ENCODE results near the gene PRPF31. TPM values are rescaled to one million over a fixed set of nuclear protein-coding genes. Genes with fewer than 3 reads are reported as not detected.

Gene PRPF31
- total RNA-seq, 1 donor from 2014 or later: 34.4 TPM

- no peaks in the 10 kb centered on the region for H3K9me3 ChIP-seq (ENCODE audit: control insufficient read depth in 3 of 3, low read length in 3 of 3)
- H3K36me3 ChIP-seq (ENCODE audit: control insufficient read depth in 3 of 3, insufficient read depth in 3 of 3, low read length in 3 of 3): peaks cover 47 to 52% (median 48%) of the 10 kb centered on the region in 3 donors
- H3K9ac ChIP-seq (ENCODE audit: low read depth in 1 of 3, low read length in 3 of 3): no peak overlapping the region
- H3K27me3 ChIP-seq (ENCODE audit: control insufficient read depth in 3 of 3, insufficient read depth in 3 of 3, low read length in 3 of 3): no peaks in the 10 kb centered on the region
- H3K4me1 ChIP-seq (ENCODE audit: control insufficient read depth in 3 of 3, insufficient read depth in 3 of 3, low read length in 3 of 3): peaks cover 5 to 7% (median 6%) of the 10 kb centered on the region in 3 donors
- no peak overlapping the region for H3K27ac ChIP-seq (ENCODE audit: low read depth, low read length)
- no peak overlapping the region for H3K4me3 ChIP-seq (ENCODE audit: low read length in 3 of 3)
Measured at GRCh38 chr19:54107876-54108490, 7.6 kb upstream of the PRPF31 start.

- Histone ChIP-seq H3K27me3 (ENCODE audit: control insufficient read depth in 3 of 3, insufficient read depth in 3 of 3, low read length in 3 of 3) (no peaks in the 10 kb centered on the region), H3K4me3 (ENCODE audit: low read length in 3 of 3) (no peak overlapping the region), H3K9me3 (ENCODE audit: control insufficient read depth in 3 of 3, low read length in 3 of 3) (no peaks in the 10 kb centered on the region), H3K4me1 (ENCODE audit: control insufficient read depth in 3 of 3, insufficient read depth in 3 of 3, low read length in 3 of 3) (peaks cover under 1 to 3% (median 2%) of the 10 kb centered on the region in 3 donors), H3K27ac (ENCODE audit: low read depth, low read length) (no peak overlapping the region), H3K36me3 (ENCODE audit: control insufficient read depth in 3 of 3, insufficient read depth in 3 of 3, low read length in 3 of 3) (peaks cover 47 to 52% (median 52%) of the 10 kb centered on the region in 3 donors), H3K9ac (ENCODE audit: low read depth in 1 of 3, low read length in 3 of 3) (no peak overlapping the region)
Measured at GRCh38 chr19:54108496-54108895, 7.1 kb upstream of the PRPF31 start.

DNA sequence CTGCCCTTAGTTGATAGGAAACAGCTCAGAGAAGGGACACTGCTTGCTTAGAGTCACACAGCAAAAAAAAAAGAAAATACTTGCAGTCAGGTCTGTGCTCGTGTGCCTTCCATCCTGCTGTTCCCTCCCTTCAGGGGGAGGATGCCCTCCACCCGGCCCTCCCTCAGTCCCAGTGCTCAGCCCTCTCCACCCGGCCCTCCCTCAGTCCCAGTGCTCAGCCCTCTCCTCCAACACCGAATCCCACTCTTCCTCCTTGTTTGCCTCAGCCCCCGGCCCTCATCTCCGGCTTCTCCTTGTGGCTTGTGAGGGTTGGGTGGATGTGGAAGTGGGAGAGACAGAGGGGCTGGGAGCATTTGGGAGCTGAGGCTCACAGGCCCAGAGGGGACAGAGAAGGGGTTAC is 5.9 kb upstream of the PRPF31 start:
- Histone ChIP-seq H3K9me3 (ENCODE audit: control insufficient read depth in 3 of 3, low read length in 3 of 3) (no peaks in the 10 kb centered on the region), H3K36me3 (ENCODE audit: control insufficient read depth in 3 of 3, insufficient read depth in 3 of 3, low read length in 3 of 3) (peaks cover 47 to 55% (median 54%) of the 10 kb centered on the region in 3 donors), H3K4me3 (ENCODE audit: low read length in 3 of 3) (no peak overlapping the region), H3K9ac (ENCODE audit: low read depth in 1 of 3, low read length in 3 of 3) (no peak overlapping the region), H3K4me1 (ENCODE audit: control insufficient read depth in 3 of 3, insufficient read depth in 3 of 3, low read length in 3 of 3) (peaks cover 6 to 9% (median 8%) of the 10 kb centered on the region in 3 donors), H3K27me3 (ENCODE audit: control insufficient read depth in 3 of 3, insufficient read depth in 3 of 3, low read length in 3 of 3) (no peaks in the 10 kb centered on the region), H3K27ac (ENCODE audit: low read depth, low read length) (no peak overlapping the region)

GRCh38 chr19:54114340-54115108 is 1.0 kb upstream of the PRPF31 start:
- Histone ChIP-seq H3K27ac (ENCODE audit: low read depth, low read length) (peak overlapping the region; percentile 40), H3K27me3 (ENCODE audit: control insufficient read depth in 3 of 3, insufficient read depth in 3 of 3, low read length in 3 of 3) (no peaks in the 10 kb centered on the region)

GRCh38 chr19:54121259-54121658 is 5.7 kb downstream of the PRPF31 start:
- no peak overlapping the region for H3K27ac ChIP-seq (ENCODE audit: low read depth, low read length)
- H3K27me3 ChIP-seq (ENCODE audit: control insufficient read depth in 3 of 3, insufficient read depth in 3 of 3, low read length in 3 of 3): no peaks in the 10 kb centered on the region
- no peaks in the 10 kb centered on the region for H3K9me3 ChIP-seq (ENCODE audit: control insufficient read depth in 3 of 3, low read length in 3 of 3)
- no peak overlapping the region for H3K9ac ChIP-seq (ENCODE audit: low read depth in 1 of 3, low read length in 3 of 3)
- H3K4me3 ChIP-seq (ENCODE audit: low read length in 3 of 3): no peak overlapping the region
- H3K4me1 ChIP-seq (ENCODE audit: control insufficient read depth in 3 of 3, insufficient read depth in 3 of 3, low read length in 3 of 3): peaks cover 5 to 10% (median 7%) of the 10 kb centered on the region in 3 donors
- peaks cover 64 to 67% (median 65%) of the 10 kb centered on the region in 3 donors for H3K36me3 ChIP-seq (ENCODE audit: control insufficient read depth in 3 of 3, insufficient read depth in 3 of 3, low read length in 3 of 3)

More at GRCh38 chr19:54114340-54115108, 1.0 kb upstream of the PRPF31 start:
- Histone ChIP-seq H3K36me3 (ENCODE audit: control insufficient read depth in 3 of 3, insufficient read depth in 3 of 3, low read length in 3 of 3) (peaks cover 18 to 31% (median 28%) of the 10 kb centered on the region in 3 donors), H3K9me3 (ENCODE audit: control insufficient read depth in 3 of 3, low read length in 3 of 3) (no peaks in the 10 kb centered on the region), H3K4me1 (ENCODE audit: control insufficient read depth in 3 of 3, insufficient read depth in 3 of 3, low read length in 3 of 3) (peaks cover 14 to 27% (median 21%) of the 10 kb centered on the region in 3 donors), H3K4me3 (ENCODE audit: low read length in 3 of 3) (peak overlapping the region; percentile 93 to 100 (median 98)), H3K9ac (ENCODE audit: low read depth in 1 of 3, low read length in 3 of 3) (peak overlapping the region; percentile 86 to 99 (median 96))

- H3K27ac ChIP-seq (ENCODE audit: low read depth, low read length): no peak overlapping the region
- H3K4me3 ChIP-seq (ENCODE audit: low read length in 3 of 3): no peak overlapping the region
- peaks cover 75 to 80% (median 77%) of the 10 kb centered on the region in 3 donors for H3K36me3 ChIP-seq (ENCODE audit: control insufficient read depth in 3 of 3, insufficient read depth in 3 of 3, low read length in 3 of 3)
Measured at GRCh38 chr19:54123682-54124081, 8.1 kb downstream of the PRPF31 start.

GRCh38 chr19:54124393-54124792 is 8.8 kb downstream of the PRPF31 start:
- no peak overlapping the region for H3K27ac ChIP-seq (ENCODE audit: low read depth, low read length)
- no peak overlapping the region for H3K4me3 ChIP-seq (ENCODE audit: low read length in 3 of 3)
- peaks cover 79 to 85% (median 82%) of the 10 kb centered on the region in 3 donors for H3K36me3 ChIP-seq (ENCODE audit: control insufficient read depth in 3 of 3, insufficient read depth in 3 of 3, low read length in 3 of 3)
- no peaks in the 10 kb centered on the region for H3K4me1 ChIP-seq (ENCODE audit: control insufficient read depth in 3 of 3, insufficient read depth in 3 of 3, low read length in 3 of 3)
- H3K27me3 ChIP-seq (ENCODE audit: control insufficient read depth in 3 of 3, insufficient read depth in 3 of 3, low read length in 3 of 3): no peaks in the 10 kb centered on the region
- no peak overlapping the region for H3K9ac ChIP-seq (ENCODE audit: low read depth in 1 of 3, low read length in 3 of 3)
- no peaks in the 10 kb centered on the region for H3K9me3 ChIP-seq (ENCODE audit: control insufficient read depth in 3 of 3, low read length in 3 of 3)

More at GRCh38 chr19:54123682-54124081, 8.1 kb downstream of the PRPF31 start:
- Histone ChIP-seq H3K9me3 (ENCODE audit: control insufficient read depth in 3 of 3, low read length in 3 of 3) (no peaks in the 10 kb centered on the region), H3K4me1 (ENCODE audit: control insufficient read depth in 3 of 3, insufficient read depth in 3 of 3, low read length in 3 of 3) (no peaks in the 10 kb centered on the region), H3K9ac (ENCODE audit: low read depth in 1 of 3, low read length in 3 of 3) (no peak overlapping the region), H3K27me3 (ENCODE audit: control insufficient read depth in 3 of 3, insufficient read depth in 3 of 3, low read length in 3 of 3) (no peaks in the 10 kb centered on the region)

GRCh38 chr19:54125713-54126112 is 10.2 kb downstream of the PRPF31 start:
- H3K4me1 ChIP-seq (ENCODE audit: control insufficient read depth in 3 of 3, insufficient read depth in 3 of 3, low read length in 3 of 3): no peaks in the 10 kb centered on the region
- H3K27me3 ChIP-seq (ENCODE audit: control insufficient read depth in 3 of 3, insufficient read depth in 3 of 3, low read length in 3 of 3): no peaks in the 10 kb centered on the region
- H3K9ac ChIP-seq (ENCODE audit: low read depth in 1 of 3, low read length in 3 of 3): no peak overlapping the region
- H3K36me3 ChIP-seq (ENCODE audit: control insufficient read depth in 3 of 3, insufficient read depth in 3 of 3, low read length in 3 of 3): peaks cover 72 to 77% (median 77%) of the 10 kb centered on the region in 3 donors
- H3K27ac ChIP-seq (ENCODE audit: low read depth, low read length): no peak overlapping the region
- no peaks in the 10 kb centered on the region for H3K9me3 ChIP-seq (ENCODE audit: control insufficient read depth in 3 of 3, low read length in 3 of 3)
- no peak overlapping the region for H3K4me3 ChIP-seq (ENCODE audit: low read length in 3 of 3)

DNA sequence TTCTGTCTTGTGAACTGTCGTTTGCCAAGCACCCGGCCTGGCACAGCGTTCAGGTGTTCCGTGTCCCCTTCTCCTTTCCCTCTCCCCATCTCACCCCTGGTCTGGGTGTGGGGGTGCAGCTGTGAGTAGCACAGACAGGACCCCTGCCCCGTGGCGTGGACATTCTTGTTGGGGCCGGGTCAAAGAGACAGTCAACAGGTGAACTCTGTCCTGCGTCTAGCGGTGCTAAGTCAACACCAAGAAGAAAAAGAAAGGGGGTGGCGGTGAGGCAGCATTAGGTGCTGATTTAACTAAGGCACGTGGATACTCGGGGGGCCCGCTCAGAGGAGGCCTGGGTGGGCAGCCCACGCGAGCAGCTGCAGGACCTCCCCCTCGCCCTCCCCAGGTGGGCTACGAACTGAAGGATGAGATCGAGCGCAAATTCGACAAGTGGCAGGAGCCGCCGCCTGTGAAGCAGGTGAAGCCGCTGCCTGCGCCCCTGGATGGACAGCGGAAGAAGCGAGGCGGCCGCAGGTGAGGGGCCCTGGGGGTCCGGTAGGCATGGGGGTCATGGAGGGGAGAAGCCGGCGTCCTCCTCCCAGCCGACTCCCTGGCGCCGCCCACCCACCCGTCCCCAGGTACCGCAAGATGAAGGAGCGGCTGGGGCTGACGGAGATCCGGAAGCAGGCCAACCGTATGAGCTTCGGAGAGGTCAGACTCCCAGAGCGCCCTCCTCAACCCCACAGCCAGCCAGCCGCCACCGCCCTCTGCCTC is 12.3 kb downstream of the PRPF31 start:
- H3K4me1 ChIP-seq (ENCODE audit: control insufficient read depth in 3 of 3, insufficient read depth in 3 of 3, low read length in 3 of 3): no peaks in the 10 kb centered on the region
- H3K27ac ChIP-seq (ENCODE audit: low read depth, low read length): no peak overlapping the region
- no peak overlapping the region for H3K4me3 ChIP-seq (ENCODE audit: low read length in 3 of 3)
- H3K9ac ChIP-seq (ENCODE audit: low read depth in 1 of 3, low read length in 3 of 3): no peak overlapping the region
- no peaks in the 10 kb centered on the region for H3K9me3 ChIP-seq (ENCODE audit: control insufficient read depth in 3 of 3, low read length in 3 of 3)
- H3K27me3 ChIP-seq (ENCODE audit: control insufficient read depth in 3 of 3, insufficient read depth in 3 of 3, low read length in 3 of 3): no peaks in the 10 kb centered on the region
- peaks cover 66 to 71% (median 67%) of the 10 kb centered on the region in 3 donors for H3K36me3 ChIP-seq (ENCODE audit: control insufficient read depth in 3 of 3, insufficient read depth in 3 of 3, low read length in 3 of 3)

Data from skeletal muscle tissue (tissue), 4 donors.